ENCODE data around the gene RPLP1. TPM values are rescaled to one million over a fixed set of nuclear protein-coding genes. Genes with fewer than 3 reads are reported as not detected.

RPLP1 gene
- total and polyA plus RNA-seq, 9 of the 15 experiments (the other 6 are each of a cell fraction or from before 2014, with no cell fraction given), result 76.3 to 3,053 (median 847) TPM

GRCh38 chr15:69457304-69458280 lies 5.0 kb downstream of the RPLP1 start (continued):
- TF ChIP-seq HES1 (IDR thresholded peaks at IDR 0.05; ENCODE audit: low read depth) (no peak), ZNF408 (CRISPR knock-in tag; IDR thresholded peaks at IDR 0.05; ENCODE audit: low read depth) (no peak), ASH1L (IDR thresholded peaks at IDR 0.05; ENCODE audit: borderline replicate concordance, low read depth, partially characterized antibody) (no peak), CREB3 (tag; conservative IDR thresholded peaks at IDR 0.05; ENCODE audit: low read depth) (no peak), POLR2A (conservative IDR thresholded peaks at IDR 0.05) (peak; percentile 14; the same call in 1 of the 2 replicates), SRSF1 (IDR thresholded peaks at IDR 0.05; ENCODE audit: low read depth, low read length) (no peak), NR2C2 (CRISPR knock-in tag; IDR thresholded peaks at IDR 0.05) (no peak), NR2C2 (tag; IDR thresholded peaks at IDR 0.05) (no peak), RUNX1 (IDR thresholded peaks at IDR 0.05; ENCODE audit: low read depth) (no peak), ZBTB7A (IDR thresholded peaks at IDR 0.05; ENCODE audit: borderline replicate concordance, control insufficient read depth, low read depth, low read length) (no peak), FOXK2 (conservative IDR thresholded peaks at IDR 0.05 in 1 of 2, IDR thresholded peaks at IDR 0.05 in 1 of 2; ENCODE audit: low read depth in 2 of 2) (no peak), GTF2A2 (tag; IDR thresholded peaks at IDR 0.05) (no peak), LEF1 (IDR thresholded peaks at IDR 0.05) (no peak), MIER1 (IDR thresholded peaks at IDR 0.05; ENCODE audit: low read depth) (no peak), PCBP2 (IDR thresholded peaks at IDR 0.05; ENCODE audit: low read depth, low read length, poor library complexity, severe bottlenecking) (no peak)
- TF ChIP-seq, protein P1, sequence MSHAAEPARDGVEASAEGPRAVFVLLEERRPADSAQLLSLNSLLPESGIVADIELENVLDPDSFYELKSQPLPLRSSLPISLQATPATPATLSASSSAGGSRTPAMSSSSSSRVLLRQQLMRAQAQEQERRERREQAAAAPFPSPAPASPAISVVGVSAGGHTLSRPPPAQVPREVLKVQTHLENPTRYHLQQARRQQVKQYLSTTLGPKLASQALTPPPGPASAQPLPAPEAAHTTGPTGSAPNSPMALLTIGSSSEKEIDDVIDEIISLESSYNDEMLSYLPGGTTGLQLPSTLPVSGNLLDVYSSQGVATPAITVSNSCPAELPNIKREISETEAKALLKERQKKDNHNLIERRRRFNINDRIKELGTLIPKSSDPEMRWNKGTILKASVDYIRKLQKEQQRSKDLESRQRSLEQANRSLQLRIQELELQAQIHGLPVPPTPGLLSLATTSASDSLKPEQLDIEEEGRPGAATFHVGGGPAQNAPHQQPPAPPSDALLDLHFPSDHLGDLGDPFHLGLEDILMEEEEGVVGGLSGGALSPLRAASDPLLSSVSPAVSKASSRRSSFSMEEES (CRISPR knock-in tag; IDR thresholded peaks at IDR 0.05), result no peak
- TF ChIP-seq, protein P2, sequence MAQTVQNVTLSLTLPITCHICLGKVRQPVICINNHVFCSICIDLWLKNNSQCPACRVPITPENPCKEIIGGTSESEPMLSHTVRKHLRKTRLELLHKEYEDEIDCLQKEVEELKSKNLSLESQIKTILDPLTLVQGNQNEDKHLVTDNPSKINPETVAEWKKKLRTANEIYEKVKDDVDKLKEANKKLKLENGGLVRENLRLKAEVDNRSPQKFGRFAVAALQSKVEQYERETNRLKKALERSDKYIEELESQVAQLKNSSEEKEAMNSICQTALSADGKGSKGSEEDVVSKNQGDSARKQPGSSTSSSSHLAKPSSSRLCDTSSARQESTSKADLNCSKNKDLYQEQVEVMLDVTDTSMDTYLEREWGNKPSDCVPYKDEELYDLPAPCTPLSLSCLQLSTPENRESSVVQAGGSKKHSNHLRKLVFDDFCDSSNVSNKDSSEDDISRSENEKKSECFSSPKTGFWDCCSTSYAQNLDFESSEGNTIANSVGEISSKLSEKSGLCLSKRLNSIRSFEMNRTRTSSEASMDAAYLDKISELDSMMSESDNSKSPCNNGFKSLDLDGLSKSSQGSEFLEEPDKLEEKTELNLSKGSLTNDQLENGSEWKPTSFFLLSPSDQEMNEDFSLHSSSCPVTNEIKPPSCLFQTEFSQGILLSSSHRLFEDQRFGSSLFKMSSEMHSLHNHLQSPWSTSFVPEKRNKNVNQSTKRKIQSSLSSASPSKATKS (CRISPR knock-in tag; IDR thresholded peaks at IDR 0.05), result no peak
- TF ChIP-seq, protein P3, sequence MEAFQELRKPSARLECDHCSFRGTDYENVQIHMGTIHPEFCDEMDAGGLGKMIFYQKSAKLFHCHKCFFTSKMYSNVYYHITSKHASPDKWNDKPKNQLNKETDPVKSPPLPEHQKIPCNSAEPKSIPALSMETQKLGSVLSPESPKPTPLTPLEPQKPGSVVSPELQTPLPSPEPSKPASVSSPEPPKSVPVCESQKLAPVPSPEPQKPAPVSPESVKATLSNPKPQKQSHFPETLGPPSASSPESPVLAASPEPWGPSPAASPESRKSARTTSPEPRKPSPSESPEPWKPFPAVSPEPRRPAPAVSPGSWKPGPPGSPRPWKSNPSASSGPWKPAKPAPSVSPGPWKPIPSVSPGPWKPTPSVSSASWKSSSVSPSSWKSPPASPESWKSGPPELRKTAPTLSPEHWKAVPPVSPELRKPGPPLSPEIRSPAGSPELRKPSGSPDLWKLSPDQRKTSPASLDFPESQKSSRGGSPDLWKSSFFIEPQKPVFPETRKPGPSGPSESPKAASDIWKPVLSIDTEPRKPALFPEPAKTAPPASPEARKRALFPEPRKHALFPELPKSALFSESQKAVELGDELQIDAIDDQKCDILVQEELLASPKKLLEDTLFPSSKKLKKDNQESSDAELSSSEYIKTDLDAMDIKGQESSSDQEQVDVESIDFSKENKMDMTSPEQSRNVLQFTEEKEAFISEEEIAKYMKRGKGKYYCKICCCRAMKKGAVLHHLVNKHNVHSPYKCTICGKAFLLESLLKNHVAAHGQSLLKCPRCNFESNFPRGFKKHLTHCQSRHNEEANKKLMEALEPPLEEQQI (IDR thresholded peaks at IDR 0.05), result no peak

Measured in K562 (cell line).